HepG2 (cell line): ENCODE results near the gene GIPC1. TPM values are rescaled to one million over a fixed set of nuclear protein-coding genes. Genes with fewer than 3 reads are reported as not detected.
A peak's percentile ranks its signal among the peaks of the same experiment; 100 is the strongest.
"Not testable (repeated sequence)": the region's sequence is repeated elsewhere in the genome, so short reads cannot be mapped to it uniquely, and the experiment has no call there.

ENCODE experiments used
- ATAC-seq: fragments of 200-7000 bp; cut with Tn5 transposase; 3 replicates; pipeline ENCODE4 v1.9.1; 2020; ENCODE audit warnings: mild to moderate bottlenecking, moderate library complexity
- BruUV-seq: library from RNA; stranded (reverse); fragments of 400-500 nt; replicated peaks from 2 replicates; lab custom pipeline; 2021; lab: Mats Ljungman, UMichigan
- CTCF ChIA-PET: fragments of 300-600 bp; formaldehyde crosslinking; extraction: SDS; loops from one replicate; lab custom pipeline; 2021; ENCODE audit warnings: low total read pairs, inconsistent platforms, low intra/inter-chr PET ratio; lab: Yijun Ruan, JAX
- POLR2A ChIA-PET: fragments of 350-600 bp; sonication (Branson Sonifier 250); formaldehyde crosslinking; loops from one replicate; lab custom pipeline; 2020; ENCODE audit warnings: antibody characterized with exemption, inconsistent platforms; lab: Yijun Ruan, JAX
- DNase-seq: peaks from one replicate; pipeline ENCODE4 v3.0.0-alpha.2; 2015; ENCODE audit warnings: low spot score
- FAIRE-seq: peaks from 3 replicates; lab custom pipeline; 2011; peaks lifted over from hg19 to GRCh38; lab: Jason Lieb, UNC
- H2AFZ ChIP-seq: one replicate; pipeline ENCODE4 v1.6.1; 2011; ENCODE audit warnings: low read length, inconsistent platforms
- H3K27ac ChIP-seq: fragments of 300-600 bp; 3 replicates; pipeline ENCODE4 v1.8.0; 2011; ENCODE audit warnings: mixed run types, mild to moderate bottlenecking, mixed read lengths, low read length, inconsistent platforms; ENCODE audit not compliant: insufficient read depth; ENCODE audit errors: extremely low read length
- H3K27me3 ChIP-seq, 2 experiments: fragments of 200-600 bp in 1 of 2; 2 replicates in 1 of 2; 3 replicates in 1 of 2; pipeline versions ENCODE4 v1.6.0 to v1.8.0; 2011; ENCODE audit warnings: low read length in 2 of 2, mild to moderate bottlenecking in 2 of 2, moderate library complexity in 2 of 2, inconsistent platforms in 1 of 2; ENCODE audit not compliant: insufficient read depth in 2 of 2, control insufficient read depth in 1 of 2
- H3K36me3 ChIP-seq, 2 experiments: fragments of 200-600 bp in 1 of 2; replicated peaks in 1 of 2; 2 replicates in 1 of 2; 3 replicates in 1 of 2; pipeline versions ENCODE4 v1.5.1 to v1.8.0; 2011; ENCODE audit warnings: low read length in 2 of 2, inconsistent platforms in 1 of 2; ENCODE audit not compliant: insufficient read depth in 2 of 2, control insufficient read depth in 1 of 2
- H3K4me1 ChIP-seq: 2 replicates; pipeline ENCODE4 v1.5.1; 2012; ENCODE audit warnings: low read length, inconsistent platforms; ENCODE audit not compliant: insufficient read depth
- H3K4me2 ChIP-seq: 2 replicates; pipeline ENCODE4 v1.6.0; 2011; ENCODE audit warnings: low read depth, low read length, inconsistent platforms
- H3K4me3 ChIP-seq, 3 experiments: fragments of 200-600 bp in 1 of 3; sonication (generic), shearing (Covaris generic) in 1 of 3; replicated peaks in 1 of 3; 2 replicates each; pipeline ENCODE4 v1.5.1; 2011 to 2016; ENCODE audit warnings: low read length in 3 of 3, inconsistent platforms in 2 of 3, low read depth in 2 of 3, mild to moderate bottlenecking in 2 of 3, control low read depth in 1 of 3, mixed read lengths in 1 of 3; ENCODE audit not compliant: insufficient read depth in 1 of 3
- H3K79me2 ChIP-seq: one replicate; pipeline ENCODE4 v1.6.1; 2011; ENCODE audit warnings: low read length, inconsistent platforms; ENCODE audit not compliant: insufficient read depth
- H3K9ac ChIP-seq: 2 replicates; pipeline ENCODE4 v1.6.0; 2011; ENCODE audit warnings: mild to moderate bottlenecking, low read depth, low read length, inconsistent platforms; ENCODE audit not compliant: insufficient read depth
- H3K9me3 ChIP-seq: 2 replicates; pipeline ENCODE4 v1.5.1; 2012; ENCODE audit warnings: mild to moderate bottlenecking, low read length
- H4K20me1 ChIP-seq: 2 replicates; pipeline ENCODE4 v1.6.0; 2011; ENCODE audit warnings: inconsistent platforms, mild to moderate bottlenecking, low read length, moderate library complexity; ENCODE audit not compliant: insufficient read depth
- MAFK ChIP-seq, 2 experiments: IDR thresholded peaks in 1 of 2; conservative IDR thresholded peaks in 1 of 2; 2 replicates each; pipeline ENCODE4 v1.6.1; 2011; ENCODE audit warnings: improper control_type of control experiment in 2 of 2, low read length in 2 of 2
- THRA ChIP-seq: sonication (generic); formaldehyde crosslinking; IDR thresholded peaks from 2 replicates; pipeline ENCODE4 v1.4.0; 2020; ENCODE audit warnings: missing genetic modification reagents, borderline replicate concordance
- TRAFD1 ChIP-seq: sonication (generic); formaldehyde crosslinking; IDR thresholded peaks from 2 replicates; pipeline ENCODE4 v1.5.1; 2020; ENCODE audit warnings: missing genetic modification reagents, mild to moderate bottlenecking, borderline replicate concordance
- ZC3H13 ChIP-seq: sonication (generic); formaldehyde crosslinking; IDR thresholded peaks from 2 replicates; pipeline ENCODE4 v1.8.1; 2023; ENCODE audit warnings: mild to moderate bottlenecking, missing genetic modification reagents, moderate library complexity
- WGBS: methylation state at CpG from one replicate; pipeline ENCODE4 v1.1.6; 2017; ENCODE audit warnings: low lambda C conversion rate; 5-methylcytosine and 5-hydroxymethylcytosine counted together
- in situ Hi-C: cut with HindIII; loops from 2 replicates; pipeline ENCODE4 v1.10.0; 2017; ENCODE audit warnings: low pct_unique_long_range_greater_than_20kb; ENCODE audit not compliant: extremely low pct_ligation_motif_present
- intact Hi-C: fragments of 100-400 bp; cut with micrococcal nuclease; formaldehyde crosslinking; loops from one replicate; pipeline ENCODE4 v1.10.0; 2022; ENCODE audit not compliant: unreplicated experiment
- polyA plus RNA-seq, 8 experiments: library from polyadenylated mRNA; depleted of rRNA in 3 of 8; stranded (reverse) in 7 of 8; unstranded in 1 of 8; fragments of >200 nt; fragmentation: Illumina TruSeq in 4 of 8; extraction: Trizol in 4 of 8; gene quantifications; 2 replicates each; pipeline versions ENCODE4 v1.2.1 to v1.2.3, GENCODE V29; 2011 to 2016; ENCODE audit warnings: low read depth in 4 of 8, missing spikeins in 1 of 8, mixed read lengths in 1 of 8; ENCODE audit not compliant: insufficient read depth in 1 of 8
- total RNA-seq, 5 experiments: library from RNA; depleted of rRNA; stranded (reverse); fragments of >200 nt; fragmentation: Illumina TruSeq; extraction: Trizol; gene quantifications; 2 replicates each; pipeline ENCODE4 v1.2.3, GENCODE V29; 2016; ENCODE audit warnings: low read depth in 1 of 5

The GIPC1 gene
- total and polyA plus RNA-seq, 2 of the 13 experiments (the other 11 are each of a cell fraction or from before 2014, with no cell fraction given) = 27.1 to 48.1 TPM

- 0 out of 2 replicates have a peak, but pooled peaks have one; percentile 32 for TF ChIP-seq TRAFD1 (CRISPR knock-in tag)
- peak; percentile 40; the same call in 1 of the 2 replicates for TF ChIP-seq THRA (CRISPR knock-in tag)
- no peak for TF ChIP-seq ZC3H13 (CRISPR knock-in tag)
Measured at GRCh38 chr19:14505488-14506239, 9.7 kb upstream of the GIPC1 start (continued).

DNA sequence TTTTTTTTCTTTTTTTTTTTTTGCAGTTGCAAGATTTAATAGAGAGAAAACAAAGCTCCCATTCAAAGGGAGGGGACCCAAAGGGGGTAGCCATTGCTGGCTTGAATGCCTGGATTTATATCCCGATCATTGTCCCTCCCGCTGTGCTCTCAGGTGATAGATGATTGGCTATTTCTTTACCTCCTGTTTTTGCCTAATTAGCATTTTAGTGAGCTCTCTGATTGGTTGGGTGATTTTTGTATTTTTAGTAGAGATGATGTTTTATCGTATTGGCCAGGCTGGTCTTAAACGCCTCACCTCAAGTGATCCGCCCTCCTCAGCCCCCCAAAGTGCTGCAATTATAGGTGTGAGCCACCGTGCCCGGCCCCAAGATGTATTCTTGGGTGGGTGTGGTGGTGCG, 8.6 kb upstream of the GIPC1 start:
- ATAC-seq, DNase-seq, H3K27ac ChIP-seq, BruUV-seq, H3K9ac ChIP-seq, intact Hi-C loops, H3K4me2 ChIP-seq, H3K79me2 ChIP-seq, H2AFZ ChIP-seq, H3K27me3 ChIP-seq, H3K4me3 ChIP-seq, H3K36me3 ChIP-seq, H3K9me3 ChIP-seq, H4K20me1 ChIP-seq, FAIRE-seq: not testable (repeated sequence)
- peaks cover 73% of the 10 kb centered on the region for H3K4me1 ChIP-seq
- ChIA-PET CTCF (interaction anchor here (1.3 kb wide), 1 partner anchor 52 kb away, joined by 6 read pairs; no protein-coding TSS in a partner anchor), POLR2A (interaction anchor here (0.7 to 1.7 kb wide), 4 partner anchors 9 to 620 kb away, joined by 3 to 11 read pairs (median 6); partner anchors contain the start of gene DNAJB1)
- WGBS = 71% methylated on average over 8 of the region's 8 CpGs
- peak in 1 of 2 experiments; percentile 11; a peak in 1 of 4 replicates for TF ChIP-seq MAFK (conservative IDR thresholded peaks at IDR 0.05 in 1 of 2, IDR thresholded peaks at IDR 0.05 in 1 of 2; ENCODE audit: low read length in 2 of 2)
- in situ Hi-C loops = loop anchor here (5.0 kb wide), 1 partner anchor 43 kb away; no protein-coding TSS in a partner anchor
